ENCODE results near the gene LDB2.

LDB2 gene

DNA sequence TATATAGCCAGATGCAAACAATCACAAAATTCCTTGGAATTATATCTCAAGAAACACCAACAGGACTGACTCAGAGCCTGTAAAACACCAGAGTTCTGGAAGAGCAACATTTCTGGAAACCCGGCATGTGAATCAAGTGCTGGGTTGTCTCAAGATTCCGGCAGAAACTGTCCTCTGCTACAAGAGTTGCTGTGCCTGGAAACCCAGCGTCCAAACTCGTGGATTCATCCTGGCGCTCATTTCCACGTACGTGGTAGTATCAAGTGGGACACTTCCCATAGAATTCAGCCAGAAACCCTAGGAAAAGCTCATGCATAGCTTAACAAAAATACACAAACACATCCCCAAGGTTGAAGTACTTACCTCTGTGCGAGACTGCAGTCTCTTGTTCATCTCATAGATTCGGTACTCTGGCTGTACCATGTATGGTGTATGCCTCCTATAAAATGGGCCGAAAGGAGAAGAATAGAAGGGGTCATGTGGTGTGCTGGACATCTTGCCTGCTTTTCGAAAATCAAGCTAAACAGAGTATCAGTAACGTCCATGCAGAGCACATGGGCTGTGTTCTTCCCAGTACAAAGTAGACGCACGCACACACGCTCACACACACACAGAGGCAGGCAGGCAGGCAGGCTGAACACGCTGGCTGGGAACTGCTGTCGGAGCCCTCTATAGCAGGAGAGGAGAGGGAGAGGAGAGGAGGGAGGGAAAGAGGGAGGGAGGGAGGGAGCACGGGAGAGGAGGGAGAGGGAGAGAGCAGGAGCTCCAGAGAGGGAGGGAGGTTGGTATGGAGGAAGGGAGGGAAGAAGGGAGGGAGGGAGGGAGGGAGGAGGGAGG, at the start of gene LDB2:
TSS of gene LDB2 (minus strand) at position 655 of the 837 bp plus-strand sequence.
- Histone ChIP-seq H3K27ac (peak within 1 kb of the TSS; percentile 44), H3K79me2 (no peaks in the 10 kb centered on the region), H3K9me3 (ENCODE audit: control insufficient read depth, low read length) (no peaks in the 10 kb centered on the region), H3K4me2 (ENCODE audit: low read length) (peak within 1 kb of the TSS; percentile 49), H3K27me3 (ENCODE audit: control insufficient read depth, insufficient read depth, low read length) (no peaks in the 10 kb centered on the region), H3K4me1 (no peaks in the 10 kb centered on the region), H3K4me3 (ENCODE audit: low read depth, low read length) (peak within 1 kb of the TSS; percentile 45), H3K36me3 (ENCODE audit: control insufficient read depth, insufficient read depth, low read length) (no peaks in the 10 kb centered on the region), H3K9ac (no peak within 1 kb of the TSS), H2AFZ (no peak within 1 kb of the TSS)
- TF ChIP-seq, protein P1, sequence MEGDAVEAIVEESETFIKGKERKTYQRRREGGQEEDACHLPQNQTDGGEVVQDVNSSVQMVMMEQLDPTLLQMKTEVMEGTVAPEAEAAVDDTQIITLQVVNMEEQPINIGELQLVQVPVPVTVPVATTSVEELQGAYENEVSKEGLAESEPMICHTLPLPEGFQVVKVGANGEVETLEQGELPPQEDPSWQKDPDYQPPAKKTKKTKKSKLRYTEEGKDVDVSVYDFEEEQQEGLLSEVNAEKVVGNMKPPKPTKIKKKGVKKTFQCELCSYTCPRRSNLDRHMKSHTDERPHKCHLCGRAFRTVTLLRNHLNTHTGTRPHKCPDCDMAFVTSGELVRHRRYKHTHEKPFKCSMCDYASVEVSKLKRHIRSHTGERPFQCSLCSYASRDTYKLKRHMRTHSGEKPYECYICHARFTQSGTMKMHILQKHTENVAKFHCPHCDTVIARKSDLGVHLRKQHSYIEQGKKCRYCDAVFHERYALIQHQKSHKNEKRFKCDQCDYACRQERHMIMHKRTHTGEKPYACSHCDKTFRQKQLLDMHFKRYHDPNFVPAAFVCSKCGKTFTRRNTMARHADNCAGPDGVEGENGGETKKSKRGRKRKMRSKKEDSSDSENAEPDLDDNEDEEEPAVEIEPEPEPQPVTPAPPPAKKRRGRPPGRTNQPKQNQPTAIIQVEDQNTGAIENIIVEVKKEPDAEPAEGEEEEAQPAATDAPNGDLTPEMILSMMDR (IDR thresholded peaks at IDR 0.05) = no peak

DNA sequence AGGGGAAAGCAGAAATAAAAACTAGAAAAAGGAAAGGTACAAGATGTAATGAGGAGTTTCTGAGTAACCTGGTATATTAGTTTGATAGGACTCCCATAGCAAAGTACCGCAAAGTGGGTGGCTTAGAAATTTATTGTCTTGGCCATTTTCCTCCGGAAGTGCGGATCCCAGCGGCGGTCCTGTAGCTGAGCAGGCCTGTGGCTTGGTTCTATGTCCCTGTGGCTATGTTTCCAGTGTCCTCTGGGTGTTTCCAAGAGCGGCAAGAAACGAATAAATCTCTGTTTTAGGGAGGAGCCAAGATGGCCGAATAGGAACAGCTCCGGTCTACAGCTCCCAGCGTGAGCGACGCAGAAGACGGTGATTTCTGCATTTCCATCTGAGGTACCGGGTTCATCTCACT, 44.0 kb upstream of the LDB2 start:
- no peaks in the 10 kb centered on the region for H3K27me3 ChIP-seq (ENCODE audit: control insufficient read depth, insufficient read depth, low read length)
- no peaks in the 10 kb centered on the region for H3K4me1 ChIP-seq
- H3K9ac ChIP-seq = no peak overlapping the region
- no peak overlapping the region for H2AFZ ChIP-seq
- no peak overlapping the region for H3K4me2 ChIP-seq (ENCODE audit: low read length)
- no peaks in the 10 kb centered on the region for H3K36me3 ChIP-seq (ENCODE audit: control insufficient read depth, insufficient read depth, low read length)
- H3K4me3 ChIP-seq (ENCODE audit: low read depth, low read length) = no peak overlapping the region
- H3K79me2 ChIP-seq = no peaks in the 10 kb centered on the region
- no peak overlapping the region for H3K27ac ChIP-seq
- TF ChIP-seq, protein P1 (IDR thresholded peaks at IDR 0.05) = no peak
- no peaks in the 10 kb centered on the region for H3K9me3 ChIP-seq (ENCODE audit: control insufficient read depth, low read length)

DNA sequence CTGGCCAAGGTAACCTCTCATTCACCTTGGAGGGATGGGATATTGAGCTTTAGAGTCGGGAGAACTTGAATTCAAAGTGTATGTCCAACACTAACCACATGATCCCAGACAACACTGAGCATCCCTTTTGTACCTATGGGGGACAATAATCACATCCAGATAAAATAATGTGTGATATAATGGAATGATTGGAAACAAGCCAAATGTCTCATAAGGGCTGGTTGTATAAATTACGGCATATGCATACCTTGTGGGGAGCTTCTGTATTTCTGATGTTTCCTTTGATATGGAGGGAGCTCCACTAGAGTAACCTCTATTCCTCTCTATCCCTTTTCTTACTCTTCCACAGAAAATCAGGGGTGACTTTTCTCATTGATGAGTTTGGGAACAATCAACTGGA, 40.7 kb upstream of the LDB2 start:
- Histone ChIP-seq H3K27ac (no peak overlapping the region), H3K9ac (no peak overlapping the region), H3K27me3 (ENCODE audit: control insufficient read depth, insufficient read depth, low read length) (no peaks in the 10 kb centered on the region), H2AFZ (no peak overlapping the region), H3K4me2 (ENCODE audit: low read length) (no peak overlapping the region), H3K4me3 (ENCODE audit: low read depth, low read length) (no peak overlapping the region), H3K9me3 (ENCODE audit: control insufficient read depth, low read length) (no peaks in the 10 kb centered on the region), H3K36me3 (ENCODE audit: control insufficient read depth, insufficient read depth, low read length) (no peaks in the 10 kb centered on the region), H3K79me2 (no peaks in the 10 kb centered on the region), H3K4me1 (no peaks in the 10 kb centered on the region)
- TF ChIP-seq, protein P1 (IDR thresholded peaks at IDR 0.05) = no peak

DNA sequence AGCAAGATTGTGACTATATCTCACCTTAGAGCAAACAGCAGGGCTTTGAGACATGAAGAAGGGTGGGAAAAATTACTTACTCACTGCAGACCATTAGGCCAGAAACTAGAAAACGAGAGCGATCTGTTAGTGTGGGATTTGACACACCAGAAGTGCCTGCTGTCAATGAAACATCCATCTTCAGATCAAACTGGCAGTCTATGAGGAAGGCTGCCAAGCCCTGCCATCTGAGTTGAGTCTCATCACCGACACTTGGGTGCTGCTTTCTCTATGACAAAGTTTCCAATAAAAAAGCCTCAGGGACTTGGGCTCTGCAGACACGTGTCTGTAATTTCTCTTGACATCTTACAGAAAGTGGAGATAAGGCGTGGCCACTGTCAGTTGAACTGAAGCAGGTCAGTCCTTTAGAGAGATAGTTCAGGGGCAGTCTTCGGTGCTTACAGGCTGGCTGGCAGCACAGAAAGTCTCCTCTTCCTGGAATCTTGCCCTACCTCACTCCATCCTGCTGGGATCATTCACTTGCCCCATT, 40.1 kb upstream of the LDB2 start:
- H3K27ac ChIP-seq = no peak overlapping the region
- H3K27me3 ChIP-seq (ENCODE audit: control insufficient read depth, insufficient read depth, low read length) = no peaks in the 10 kb centered on the region
- no peak overlapping the region for H3K4me3 ChIP-seq (ENCODE audit: low read depth, low read length)
- no peak overlapping the region for H3K4me2 ChIP-seq (ENCODE audit: low read length)
- no peak overlapping the region for H2AFZ ChIP-seq
- TF ChIP-seq, protein P1 (IDR thresholded peaks at IDR 0.05) = no peak
- H3K4me1 ChIP-seq = no peaks in the 10 kb centered on the region
- H3K79me2 ChIP-seq = no peaks in the 10 kb centered on the region
- H3K9ac ChIP-seq = no peak overlapping the region
- no peaks in the 10 kb centered on the region for H3K36me3 ChIP-seq (ENCODE audit: control insufficient read depth, insufficient read depth, low read length)
- H3K9me3 ChIP-seq (ENCODE audit: control insufficient read depth, low read length) = no peaks in the 10 kb centered on the region
